Fibroblast of lung (primary cell): ENCODE data around the gene LHX4. TPM values are rescaled to one million over a fixed set of nuclear protein-coding genes. Genes with fewer than 3 reads are reported as not detected.

Source experiments
- DNase-seq, 2 donors: peaks; one replicate each; pipeline versions ENCODE4 v3.0.0 to v3.0.0-alpha.2; 2010; ENCODE audit warnings: low read depth in 2 of 2
- H2AFZ ChIP-seq: 2 replicates; pipeline ENCODE4 v1.5.1; 2012; ENCODE audit warnings: low read length, control low read depth, inconsistent platforms
- H3K27ac ChIP-seq: 2 replicates; pipeline ENCODE4 v1.5.1; 2011; ENCODE audit warnings: low read length, control low read depth; ENCODE audit not compliant: insufficient read depth
- H3K27me3 ChIP-seq: 2 replicates; pipeline ENCODE4 v1.5.1; 2011; ENCODE audit warnings: mild to moderate bottlenecking, low read length; ENCODE audit not compliant: control insufficient read depth, insufficient read depth
- H3K36me3 ChIP-seq: 2 replicates; pipeline ENCODE4 v1.5.1; 2011; ENCODE audit warnings: low read length; ENCODE audit not compliant: control insufficient read depth, insufficient read depth
- H3K4me1 ChIP-seq: 2 replicates; pipeline ENCODE4 v1.5.1; 2011; ENCODE audit warnings: low read length; ENCODE audit not compliant: control insufficient read depth, insufficient read depth; ENCODE audit errors: extremely low read depth
- H3K4me2 ChIP-seq: 2 replicates; pipeline ENCODE4 v1.5.1; 2011; ENCODE audit warnings: low read length, control low read depth; ENCODE audit not compliant: insufficient read depth; ENCODE audit errors: extremely low read depth
- H3K4me3 ChIP-seq, 4 experiments: fragments of 200-600 bp in 1 of 4; sonication (generic) in 1 of 4; replicated peaks in 1 of 4; 2 replicates each; pipeline ENCODE4 v1.5.1; 2011 to 2016; ENCODE audit warnings: low read length in 4 of 4, low read depth in 3 of 4, mild to moderate bottlenecking in 3 of 4, control low read depth in 2 of 4, inconsistent platforms in 1 of 4, mixed read lengths in 1 of 4; ENCODE audit not compliant: insufficient read depth in 1 of 4; ENCODE audit errors: control extremely low read depth in 1 of 4
- H3K79me2 ChIP-seq: 2 replicates; pipeline ENCODE4 v1.5.1; 2012; ENCODE audit warnings: mild to moderate bottlenecking, low read length, inconsistent platforms; ENCODE audit not compliant: control insufficient read depth, insufficient read depth
- H3K9ac ChIP-seq: 2 replicates; pipeline ENCODE4 v1.5.1; 2011; ENCODE audit warnings: mild to moderate bottlenecking, low read length, control low read depth; ENCODE audit not compliant: insufficient read depth
- H3K9me3 ChIP-seq: 2 replicates; pipeline ENCODE4 v1.5.1; 2012; ENCODE audit warnings: low read depth, low read length; ENCODE audit not compliant: control insufficient read depth, insufficient read depth
- H4K20me1 ChIP-seq: 2 replicates; pipeline ENCODE4 v1.5.1; 2011; ENCODE audit warnings: low read length; ENCODE audit not compliant: control insufficient read depth, insufficient read depth; ENCODE audit errors: extremely low read depth
- EZH2 ChIP-seq: IDR thresholded peaks from 2 replicates; pipeline ENCODE4 v1.5.1; 2012; ENCODE audit warnings: low read length, control low read depth, mild to moderate bottlenecking; ENCODE audit errors: missing control alignments
- polyA plus RNA-seq, 2 donors: library from polyadenylated mRNA; depleted of rRNA in 1 of 2; stranded (reverse) in 1 of 2; unstranded in 1 of 2; fragments of >200 nt; gene quantifications; 2 replicates each; pipeline ENCODE4 v1.2.1, GENCODE V29; 2011 to 2012; ENCODE audit warnings: missing spikeins in 1 of 2
- total RNA-seq: library from RNA; depleted of rRNA; stranded (reverse); fragments of >200 nt; gene quantifications from 2 replicates; pipeline ENCODE4 v1.2.1, GENCODE V29; 2014
- TF ChIP-seq, protein P1 (sequence below), 2 donors: IDR thresholded peaks in 1 of 2; conservative IDR thresholded peaks in 1 of 2; 1 replicate in 1 of 2; 2 replicates in 1 of 2; pipeline ENCODE4 v1.5.1; 2011 to 2012; ENCODE audit warnings: low read length in 2 of 2, control low read depth in 1 of 2, inconsistent platforms in 1 of 2, low read depth in 1 of 2, mild to moderate bottlenecking in 1 of 2

LHX4 gene
- total and polyA plus RNA-seq, 2 donors (not counting 1 experiment from before 2014, with no cell fraction given), result 0.03 to 0.33 TPM

DNA sequence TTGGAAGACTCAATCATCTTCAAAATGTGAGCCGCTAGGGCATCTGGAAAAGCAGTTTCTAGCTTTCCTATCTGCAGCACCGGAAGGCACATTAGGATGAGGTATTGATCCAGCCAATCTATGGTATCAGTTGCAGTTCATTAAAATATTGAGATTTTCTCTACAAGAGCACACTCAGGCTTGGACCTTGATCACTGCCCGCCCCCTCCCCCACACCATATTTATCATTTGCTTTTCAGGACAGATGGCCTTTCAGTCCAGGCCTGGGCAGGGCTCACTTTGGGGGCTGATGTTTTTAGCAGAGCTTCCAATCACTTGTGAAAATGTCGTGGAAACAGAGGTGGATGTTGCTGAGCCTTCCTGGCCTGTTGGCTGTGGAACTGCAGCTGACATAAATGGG lies 17.5 kb downstream of the LHX4 start:
- Histone ChIP-seq H3K27ac (no peak overlapping the region), H4K20me1 (no peaks in the 10 kb centered on the region), H3K4me2 (no peak overlapping the region), H3K4me3 (no peak overlapping the region), H3K27me3 (peaks cover 5% of the 10 kb centered on the region), H3K79me2 (no peaks in the 10 kb centered on the region), H2AFZ (no peak overlapping the region), H3K4me1 (no peaks in the 10 kb centered on the region), H3K9me3 (no peaks in the 10 kb centered on the region), H3K36me3 (no peaks in the 10 kb centered on the region), H3K9ac (no peak overlapping the region)
- no peak for TF ChIP-seq EZH2
- TF ChIP-seq, protein P1, sequence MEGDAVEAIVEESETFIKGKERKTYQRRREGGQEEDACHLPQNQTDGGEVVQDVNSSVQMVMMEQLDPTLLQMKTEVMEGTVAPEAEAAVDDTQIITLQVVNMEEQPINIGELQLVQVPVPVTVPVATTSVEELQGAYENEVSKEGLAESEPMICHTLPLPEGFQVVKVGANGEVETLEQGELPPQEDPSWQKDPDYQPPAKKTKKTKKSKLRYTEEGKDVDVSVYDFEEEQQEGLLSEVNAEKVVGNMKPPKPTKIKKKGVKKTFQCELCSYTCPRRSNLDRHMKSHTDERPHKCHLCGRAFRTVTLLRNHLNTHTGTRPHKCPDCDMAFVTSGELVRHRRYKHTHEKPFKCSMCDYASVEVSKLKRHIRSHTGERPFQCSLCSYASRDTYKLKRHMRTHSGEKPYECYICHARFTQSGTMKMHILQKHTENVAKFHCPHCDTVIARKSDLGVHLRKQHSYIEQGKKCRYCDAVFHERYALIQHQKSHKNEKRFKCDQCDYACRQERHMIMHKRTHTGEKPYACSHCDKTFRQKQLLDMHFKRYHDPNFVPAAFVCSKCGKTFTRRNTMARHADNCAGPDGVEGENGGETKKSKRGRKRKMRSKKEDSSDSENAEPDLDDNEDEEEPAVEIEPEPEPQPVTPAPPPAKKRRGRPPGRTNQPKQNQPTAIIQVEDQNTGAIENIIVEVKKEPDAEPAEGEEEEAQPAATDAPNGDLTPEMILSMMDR (conservative IDR thresholded peaks at IDR 0.05 in 1 of 2, IDR thresholded peaks at IDR 0.05 in 1 of 2; ENCODE audit: low read depth in 1 of 2, low read length in 2 of 2), result no peak
- no peak for DNase-seq

DNA sequence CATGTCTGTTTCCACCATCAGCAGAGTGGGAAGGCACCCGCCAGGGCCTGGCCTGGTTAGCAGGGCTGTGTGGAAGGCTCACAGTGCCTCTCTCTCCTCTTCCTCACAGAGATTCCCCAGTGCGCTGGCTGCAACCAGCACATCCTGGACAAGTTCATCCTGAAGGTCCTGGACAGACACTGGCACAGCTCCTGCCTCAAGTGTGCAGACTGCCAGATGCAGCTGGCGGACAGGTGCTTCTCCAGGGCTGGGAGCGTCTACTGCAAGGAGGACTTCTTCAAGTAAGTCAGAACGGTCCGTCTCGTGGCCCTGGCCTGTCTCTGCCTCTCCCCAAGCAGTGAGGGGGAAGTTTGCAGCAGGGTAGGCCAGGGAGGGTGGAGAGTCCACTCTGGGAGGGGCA lies 18.1 kb downstream of the LHX4 start:
- H3K9me3 ChIP-seq, result no peaks in the 10 kb centered on the region
- no peak overlapping the region for H3K4me2 ChIP-seq
- H3K79me2 ChIP-seq, result no peaks in the 10 kb centered on the region
- no peak overlapping the region for H3K27ac ChIP-seq
- H3K4me1 ChIP-seq, result no peaks in the 10 kb centered on the region
- no peak overlapping the region for H2AFZ ChIP-seq
- no peak for DNase-seq
- H4K20me1 ChIP-seq, result no peaks in the 10 kb centered on the region
- H3K36me3 ChIP-seq, result no peaks in the 10 kb centered on the region
- H3K27me3 ChIP-seq, result peaks cover 5% of the 10 kb centered on the region
- TF ChIP-seq, protein P1 (conservative IDR thresholded peaks at IDR 0.05 in 1 of 2, IDR thresholded peaks at IDR 0.05 in 1 of 2; ENCODE audit: low read depth in 1 of 2, low read length in 2 of 2), result no peak
- H3K9ac ChIP-seq, result no peak overlapping the region
- no peak overlapping the region for H3K4me3 ChIP-seq

DNA sequence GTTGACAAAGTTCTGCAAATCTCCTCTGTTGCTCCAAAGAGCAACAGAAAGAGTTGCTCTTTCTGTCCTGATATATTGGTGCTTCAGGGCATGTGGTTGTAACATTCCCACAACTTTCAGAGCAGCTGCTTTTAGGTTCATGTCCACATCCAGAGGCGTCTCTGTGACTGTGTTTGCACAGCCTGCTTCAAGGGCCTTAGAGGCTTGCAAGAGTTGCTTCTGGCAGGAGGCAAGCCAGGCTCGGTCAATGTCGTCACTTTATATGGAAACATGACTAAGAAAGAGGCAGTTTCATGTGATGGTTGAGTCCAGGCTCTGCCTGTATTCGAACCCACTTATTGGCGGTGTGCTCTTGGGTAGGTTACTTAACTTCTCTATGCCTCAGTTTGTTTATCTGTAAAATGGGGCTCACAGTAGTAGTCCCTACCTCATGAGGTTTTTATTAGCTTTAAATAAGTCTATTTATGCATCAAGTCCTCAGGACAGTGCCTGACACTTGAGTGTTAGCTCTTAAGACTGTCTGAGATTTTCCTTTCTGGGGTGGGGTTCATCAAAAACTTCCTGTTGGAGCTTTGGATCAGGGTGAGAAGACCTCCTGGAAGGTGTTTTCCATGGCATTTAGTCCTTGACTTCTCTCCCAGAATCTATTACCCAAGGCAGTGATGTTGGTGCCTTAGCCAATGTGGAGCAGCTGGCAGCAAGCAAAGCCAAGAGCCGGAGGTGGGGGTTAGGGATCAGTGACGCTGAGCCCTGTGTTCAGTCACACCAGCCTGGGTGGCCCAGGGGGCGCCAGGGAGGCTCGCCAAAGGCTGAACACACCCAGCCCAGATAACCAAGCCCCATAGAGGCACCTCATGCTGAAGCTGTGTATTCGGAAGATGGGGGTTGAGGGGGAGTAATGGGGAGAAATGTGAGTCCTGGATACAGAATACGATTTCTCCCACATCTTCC lies 18.9 kb downstream of the LHX4 start:
- Histone ChIP-seq H3K27me3 (peaks cover 3% of the 10 kb centered on the region), H2AFZ (no peak overlapping the region), H3K36me3 (no peaks in the 10 kb centered on the region), H3K9ac (no peak overlapping the region), H3K4me2 (no peak overlapping the region), H3K79me2 (no peaks in the 10 kb centered on the region), H3K4me1 (no peaks in the 10 kb centered on the region), H3K4me3 (no peak overlapping the region), H3K27ac (no peak overlapping the region), H3K9me3 (no peaks in the 10 kb centered on the region), H4K20me1 (no peaks in the 10 kb centered on the region)
- TF ChIP-seq, protein P1 (conservative IDR thresholded peaks at IDR 0.05 in 1 of 2, IDR thresholded peaks at IDR 0.05 in 1 of 2; ENCODE audit: low read depth in 1 of 2, low read length in 2 of 2), result no peak
- no peak for TF ChIP-seq EZH2
- no peak for DNase-seq
